ENCODE data around the gene MTRF1.

MTRF1 gene

GRCh38 chr13:41306271-41307145 is 43.1 kb upstream of the MTRF1 start:
- DNase-seq (ENCODE audit: low read depth in 2 of 2), result peak; percentile 19 to 28
- H3K4me3 ChIP-seq (replicated peaks in 1 of 2; ENCODE audit: low read depth in 2 of 2, low read length in 2 of 2), result no peak overlapping the region
- TF ChIP-seq CTCF (IDR thresholded peaks at IDR 0.05; ENCODE audit: low read depth, low read length), result no peak

GRCh38 chr13:41304551-41304950 is 41.2 kb upstream of the MTRF1 start:
- TF ChIP-seq CTCF (IDR thresholded peaks at IDR 0.05; ENCODE audit: low read depth, low read length), result no peak
- DNase-seq (ENCODE audit: low read depth in 2 of 2), result no peak

GRCh38 chr13:41302743-41303142 is 39.4 kb upstream of the MTRF1 start:
- H3K4me3 ChIP-seq (replicated peaks in 1 of 2; ENCODE audit: low read depth in 2 of 2, low read length in 2 of 2), result no peak overlapping the region
- no peak for DNase-seq (ENCODE audit: low read depth in 2 of 2)
- no peak for TF ChIP-seq CTCF (IDR thresholded peaks at IDR 0.05; ENCODE audit: low read depth, low read length)

More at GRCh38 chr13:41304551-41304950, 41.2 kb upstream of the MTRF1 start:
- H3K4me3 ChIP-seq (replicated peaks in 1 of 2; ENCODE audit: low read depth in 2 of 2, low read length in 2 of 2), result no peak overlapping the region

GRCh38 chr13:41299316-41300094 is 36.1 kb upstream of the MTRF1 start:
- TF ChIP-seq CTCF (IDR thresholded peaks at IDR 0.05; ENCODE audit: low read depth, low read length), result no peak
- no peak overlapping the region for H3K4me3 ChIP-seq (replicated peaks in 1 of 2; ENCODE audit: low read depth in 2 of 2, low read length in 2 of 2)
- DNase-seq (ENCODE audit: low read depth in 2 of 2), result no peak

- H3K4me3 ChIP-seq (replicated peaks in 1 of 2; ENCODE audit: low read depth in 2 of 2, low read length in 2 of 2), result no peak overlapping the region
- TF ChIP-seq CTCF (IDR thresholded peaks at IDR 0.05; ENCODE audit: low read depth, low read length), result no peak
- DNase-seq (ENCODE audit: low read depth in 2 of 2), result peak in 1 of 2 donors; percentile 19
Observed at GRCh38 chr13:41296879-41297646, 33.7 kb upstream of the MTRF1 start.

GRCh38 chr13:41295973-41296372 is 32.6 kb upstream of the MTRF1 start:
- no peak for DNase-seq (ENCODE audit: low read depth in 2 of 2)
- no peak for TF ChIP-seq CTCF (IDR thresholded peaks at IDR 0.05; ENCODE audit: low read depth, low read length)
- H3K4me3 ChIP-seq (replicated peaks in 1 of 2; ENCODE audit: low read depth in 2 of 2, low read length in 2 of 2), result no peak overlapping the region
